GM18498 (cell line): ENCODE results near the gene SLC9A3.

Experiments
- ATAC-seq: cut with Tn5 transposase; IDR thresholded peaks from one replicate; pipeline ENCODE4 v1.9.1; 2021; ENCODE audit warnings: mild to moderate bottlenecking, moderate library complexity; ENCODE audit not compliant: unreplicated experiment

SLC9A3 gene

GRCh38 chr5:464843-465590 lies 59.2 kb downstream of the SLC9A3 start:
- no peak for ATAC-seq

GRCh38 chr5:464446-464842 lies 59.8 kb downstream of the SLC9A3 start:
- no peak for ATAC-seq

GRCh38 chr5:463952-464351 lies 60.3 kb downstream of the SLC9A3 start:
- no peak for ATAC-seq

- no peak for ATAC-seq
Measured at GRCh38 chr5:463301-463700, 60.9 kb downstream of the SLC9A3 start.

- no peak for ATAC-seq
Measured at GRCh38 chr5:462051-462481, 62.2 kb downstream of the SLC9A3 start.

GRCh38 chr5:460273-460625 lies 64.0 kb downstream of the SLC9A3 start:
- no peak for ATAC-seq

GRCh38 chr5:459562-460272 lies 64.5 kb downstream of the SLC9A3 start:
- ATAC-seq: no peak

- ATAC-seq: no peak
Measured at GRCh38 chr5:458547-459353, 65.5 kb downstream of the SLC9A3 start.

- ATAC-seq: no peak
Measured at GRCh38 chr5:457195-457961, 66.9 kb downstream of the SLC9A3 start.

GRCh38 chr5:456351-457194 lies 67.7 kb downstream of the SLC9A3 start:
- ATAC-seq: no peak

- ATAC-seq: no peak
Measured at GRCh38 chr5:455806-456205, 68.4 kb downstream of the SLC9A3 start.

- ATAC-seq: no peak
Measured at GRCh38 chr5:454936-455335, 69.3 kb downstream of the SLC9A3 start.

- no peak for ATAC-seq
Measured at GRCh38 chr5:453725-454481, 70.3 kb downstream of the SLC9A3 start.

GRCh38 chr5:452978-453710 lies 71.1 kb downstream of the SLC9A3 start:
- no peak for ATAC-seq

GRCh38 chr5:451587-452458 lies 72.4 kb downstream of the SLC9A3 start:
- no peak for ATAC-seq

GRCh38 chr5:449151-449550 lies 75.1 kb downstream of the SLC9A3 start:
- ATAC-seq: no peak

- ATAC-seq: no peak
Measured at GRCh38 chr5:448766-449090, 75.5 kb downstream of the SLC9A3 start.
